H1 (cell line): ENCODE data around the gene UNC5B. TPM values are rescaled to one million over a fixed set of nuclear protein-coding genes. Genes with fewer than 3 reads are reported as not detected.

Source experiments
- ASH2L ChIP-seq: fragments of 200-600, 300-600 bp; sonication (generic); IDR thresholded peaks from one replicate; pipeline ENCODE4 v1.7.1; 2017; ENCODE audit warnings: low read length
- CBX5 ChIP-seq: fragments of 300-800, 300-1000 bp; sonication (generic); IDR thresholded peaks from 2 replicates; pipeline ENCODE4 v1.7.1; 2016; ENCODE audit warnings: antibody characterized with exemption, low read length, low read depth
- CHD1 ChIP-seq: IDR thresholded peaks from 2 replicates; pipeline ENCODE4 v1.6.1; 2012; ENCODE audit warnings: low read depth, low read length, improper control_type of control experiment
- CHD7 ChIP-seq: fragments of 300-600 bp; sonication (generic); IDR thresholded peaks from 2 replicates; pipeline ENCODE4 v1.7.1; 2012; ENCODE audit warnings: low read length, moderate library complexity, mild to moderate bottlenecking, inconsistent platforms; ENCODE audit not compliant: insufficient replicate concordance
- CTCF ChIP-seq, 3 experiments: IDR thresholded peaks; 1 replicate in 2 of 3; 2 replicates in 1 of 3; pipeline versions ENCODE4 v1.5.1 to v1.6.1; 2011; ENCODE audit warnings: low read length in 3 of 3, mild to moderate bottlenecking in 3 of 3, inconsistent platforms in 2 of 3, low read depth in 1 of 3, moderate library complexity in 1 of 3; ENCODE audit not compliant: insufficient read depth in 1 of 3; ENCODE audit errors: control extremely low read depth in 1 of 3
- MAFK ChIP-seq: IDR thresholded peaks from 2 replicates; pipeline ENCODE4 v1.6.1; 2012; ENCODE audit warnings: low read depth, mild to moderate bottlenecking, improper control_type of control experiment, low read length
- POU5F1 ChIP-seq: IDR thresholded peaks from 2 replicates; pipeline ENCODE4 v1.6.1; 2011; ENCODE audit warnings: low read depth, mild to moderate bottlenecking, low read length, moderate library complexity
- SIX5 ChIP-seq: IDR thresholded peaks from 2 replicates; pipeline ENCODE4 v1.6.1; 2011; ENCODE audit warnings: mild to moderate bottlenecking, low read depth, low read length
- TAF7 ChIP-seq: optimal IDR thresholded peaks from 2 replicates; pipeline ENCODE3; 2011; ENCODE audit warnings: low read depth, mild to moderate bottlenecking, inconsistent platforms, low read length, moderate library complexity, borderline replicate concordance
- TBP ChIP-seq: IDR thresholded peaks from 2 replicates; pipeline ENCODE4 v1.6.1; 2011; ENCODE audit warnings: low read depth, low read length, improper control_type of control experiment
- polyA plus RNA-seq, 7 experiments: library from polyadenylated mRNA; depleted of rRNA in 3 of 7; stranded (reverse) in 5 of 7; unstranded in 2 of 7; fragments of >200 nt in 5 of 7; fragments of 200-250 nt in 2 of 7; gene quantifications; 1 replicate in 5 of 7; 2 replicates in 1 of 7; 4 replicates in 1 of 7; pipeline versions ENCODE4 v1.2.1 to v1.2.3, GENCODE V29; 2011 to 2013; ENCODE audit warnings: missing spikeins in 2 of 7, mixed read lengths in 2 of 7
- total RNA-seq: library from RNA; stranded (reverse); fragmentation: NEBNext Ultra II Directional; extraction: Animal tissue kit (Norgen Biotek cat#: 25700); gene quantifications from 2 replicates; pipeline ENCODE4 v1.2.1, GENCODE V29; 2021

The UNC5B gene
- total and polyA plus RNA-seq, 2 of the 8 experiments (the other 6 are each of a cell fraction or from before 2014, with no cell fraction given), result 27.9 to 31.8 TPM

- no peak for TF ChIP-seq CHD7
- TF ChIP-seq CTCF (IDR thresholded peaks at IDR 0.05; ENCODE audit: control extremely low read depth in 1 of 3, insufficient read depth in 1 of 3, low read depth in 1 of 3, low read length in 3 of 3), result no peak
- TF ChIP-seq SIX5, result no peak
- no peak for TF ChIP-seq ASH2L
- no peak for TF ChIP-seq TBP
- TF ChIP-seq TAF7, result no peak
- no peak for TF ChIP-seq POU5F1
- no peak for TF ChIP-seq MAFK
- no peak for TF ChIP-seq CHD1
- TF ChIP-seq CBX5, result no peak
Observed at GRCh38 chr10:71207578-71207977, 4.8 kb upstream of the UNC5B start (continued).
